Epithelial cell of umbilical artery (primary cell): ENCODE results near the gene TRPV2. TPM values are rescaled to one million over a fixed set of nuclear protein-coding genes. Genes with fewer than 3 reads are reported as not detected.

Experiments
- total RNA-seq: library from RNA; depleted of rRNA; stranded (reverse); fragments of >200 nt; gene quantifications from 2 replicates; pipeline ENCODE4 v1.2.3, GENCODE V29; 2014

Gene TRPV2, protein sequence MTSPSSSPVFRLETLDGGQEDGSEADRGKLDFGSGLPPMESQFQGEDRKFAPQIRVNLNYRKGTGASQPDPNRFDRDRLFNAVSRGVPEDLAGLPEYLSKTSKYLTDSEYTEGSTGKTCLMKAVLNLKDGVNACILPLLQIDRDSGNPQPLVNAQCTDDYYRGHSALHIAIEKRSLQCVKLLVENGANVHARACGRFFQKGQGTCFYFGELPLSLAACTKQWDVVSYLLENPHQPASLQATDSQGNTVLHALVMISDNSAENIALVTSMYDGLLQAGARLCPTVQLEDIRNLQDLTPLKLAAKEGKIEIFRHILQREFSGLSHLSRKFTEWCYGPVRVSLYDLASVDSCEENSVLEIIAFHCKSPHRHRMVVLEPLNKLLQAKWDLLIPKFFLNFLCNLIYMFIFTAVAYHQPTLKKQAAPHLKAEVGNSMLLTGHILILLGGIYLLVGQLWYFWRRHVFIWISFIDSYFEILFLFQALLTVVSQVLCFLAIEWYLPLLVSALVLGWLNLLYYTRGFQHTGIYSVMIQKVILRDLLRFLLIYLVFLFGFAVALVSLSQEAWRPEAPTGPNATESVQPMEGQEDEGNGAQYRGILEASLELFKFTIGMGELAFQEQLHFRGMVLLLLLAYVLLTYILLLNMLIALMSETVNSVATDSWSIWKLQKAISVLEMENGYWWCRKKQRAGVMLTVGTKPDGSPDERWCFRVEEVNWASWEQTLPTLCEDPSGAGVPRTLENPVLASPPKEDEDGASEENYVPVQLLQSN
- total RNA-seq: 9.1 and 15.2 TPM in 2 replicates

DNA sequence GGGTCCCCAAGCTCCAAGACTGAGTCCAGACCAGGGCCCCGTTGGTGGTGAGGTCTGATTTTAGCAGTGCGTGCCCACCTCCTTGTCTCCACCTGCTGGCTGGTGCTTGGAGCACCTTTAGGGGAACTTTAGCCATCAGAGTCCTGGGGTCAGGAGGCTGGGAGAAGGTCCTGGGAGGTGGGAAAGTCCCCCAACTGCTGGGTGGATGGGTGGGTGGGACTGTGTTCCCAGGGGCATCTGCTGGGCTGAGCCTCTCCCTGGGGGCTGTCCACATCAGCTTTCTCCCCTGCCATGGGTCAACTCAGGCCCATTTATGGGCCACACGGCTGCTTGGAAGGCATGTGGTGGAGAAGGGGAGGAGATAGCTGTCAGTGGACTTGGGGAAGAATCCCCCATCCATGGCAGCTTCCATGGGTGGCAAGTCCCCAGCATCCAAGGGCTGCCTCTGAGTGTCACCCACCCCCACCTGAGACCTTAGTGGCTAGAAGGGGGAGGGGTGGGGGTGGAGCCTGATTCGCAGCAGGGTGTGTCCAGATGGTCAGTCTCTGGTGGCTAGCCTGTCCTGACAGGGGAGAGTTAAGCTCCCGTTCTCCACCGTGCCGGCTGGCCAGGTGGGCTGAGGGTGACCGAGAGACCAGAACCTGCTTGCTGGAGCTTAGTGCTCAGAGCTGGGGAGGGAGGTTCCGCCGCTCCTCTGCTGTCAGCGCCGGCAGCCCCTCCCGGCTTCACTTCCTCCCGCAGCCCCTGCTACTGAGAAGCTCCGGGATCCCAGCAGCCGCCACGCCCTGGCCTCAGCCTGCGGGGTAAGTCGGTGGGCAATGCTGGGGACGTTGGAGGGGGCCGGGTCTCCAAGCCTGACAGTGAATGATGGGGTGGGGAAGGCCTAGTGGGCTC lies at the start of gene TRPV2:
TSS of gene TRPV2 (plus strand) at position 541 of the 894 bp plus-strand sequence. CDS start 2,098 bp downstream, outside the sequence.

DNA sequence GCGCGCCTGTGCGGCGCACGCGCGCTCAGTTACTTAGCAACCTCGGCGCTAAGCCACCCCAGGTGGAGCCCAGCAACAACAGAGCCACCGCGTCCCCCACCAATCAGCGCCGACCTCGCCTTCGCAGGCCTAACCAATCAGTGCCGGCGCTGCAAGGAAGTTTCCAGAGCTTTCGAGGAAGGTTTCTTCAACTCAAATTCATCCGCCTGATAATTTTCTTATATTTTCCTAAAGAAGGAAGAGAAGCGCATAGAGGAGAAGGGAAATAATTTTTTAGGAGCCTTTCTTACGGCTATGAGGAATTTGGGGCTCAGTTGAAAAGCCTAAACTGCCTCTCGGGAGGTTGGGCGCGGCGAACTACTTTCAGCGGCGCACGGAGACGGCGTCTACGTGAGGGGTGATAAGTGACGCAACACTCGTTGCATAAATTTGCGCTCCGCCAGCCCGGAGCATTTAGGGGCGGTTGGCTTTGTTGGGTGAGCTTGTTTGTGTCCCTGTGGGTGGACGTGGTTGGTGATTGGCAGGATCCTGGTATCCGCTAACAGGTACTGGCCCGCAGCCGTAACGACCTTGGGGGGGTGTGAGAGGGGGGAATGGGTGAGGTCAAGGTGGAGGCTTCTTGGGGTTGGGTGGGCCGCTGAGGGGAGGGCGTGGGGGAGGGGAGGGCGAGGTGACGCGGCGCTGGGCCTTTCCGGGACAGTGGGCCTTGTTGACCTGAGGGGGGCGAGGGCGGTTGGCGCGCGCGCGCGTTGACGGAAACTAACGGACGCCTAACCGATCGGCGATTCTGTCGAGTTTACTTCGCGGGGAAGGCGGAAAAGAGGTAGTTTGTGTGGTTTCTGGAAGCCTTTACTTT lies 34.5 kb upstream of the TRPV2 start, which contains the start of gene UBB:
TSS of gene UBB (plus strand) at position 452 of the 856 bp plus-strand sequence. CDS start 817 bp downstream, outside the sequence.

Other genes with a start within 250 kb of the TRPV2 start
- gene NCOR1, start 200.0 kb upstream of the TRPV2 start, total RNA-seq: 42.9 and 60.9 TPM in 2 replicates
- gene PIGL, start 198.4 kb upstream of the TRPV2 start, total RNA-seq: 10.5 and 15.9 TPM in 2 replicates
- gene CENPV, start 62.1 kb upstream of the TRPV2 start, total RNA-seq: 38.0 and 52.0 TPM in 2 replicates
- 2,000 and 2,095 TPM in 2 replicates for gene UBB, start 34.5 kb upstream of the TRPV2 start, total RNA-seq
- 1.6 and 3.8 TPM in 2 replicates for gene LRRC75A, start 76.6 kb downstream of the TRPV2 start, total RNA-seq
- gene ZNF287, start 153.6 kb downstream of the TRPV2 start, total RNA-seq: 3.2 and 7.8 TPM in 2 replicates
- gene ZNF624, start 238.3 kb downstream of the TRPV2 start, total RNA-seq: 3.9 and 4.4 TPM in 2 replicates